RKO (cell line): Measurements from ENCODE around the gene UBL4A.

Experiments
- DNase-seq: peaks from one replicate; pipeline ENCODE4 v3.0.0-alpha.2; 2016; ENCODE audit warnings: low spot score

Gene UBL4A

DNA sequence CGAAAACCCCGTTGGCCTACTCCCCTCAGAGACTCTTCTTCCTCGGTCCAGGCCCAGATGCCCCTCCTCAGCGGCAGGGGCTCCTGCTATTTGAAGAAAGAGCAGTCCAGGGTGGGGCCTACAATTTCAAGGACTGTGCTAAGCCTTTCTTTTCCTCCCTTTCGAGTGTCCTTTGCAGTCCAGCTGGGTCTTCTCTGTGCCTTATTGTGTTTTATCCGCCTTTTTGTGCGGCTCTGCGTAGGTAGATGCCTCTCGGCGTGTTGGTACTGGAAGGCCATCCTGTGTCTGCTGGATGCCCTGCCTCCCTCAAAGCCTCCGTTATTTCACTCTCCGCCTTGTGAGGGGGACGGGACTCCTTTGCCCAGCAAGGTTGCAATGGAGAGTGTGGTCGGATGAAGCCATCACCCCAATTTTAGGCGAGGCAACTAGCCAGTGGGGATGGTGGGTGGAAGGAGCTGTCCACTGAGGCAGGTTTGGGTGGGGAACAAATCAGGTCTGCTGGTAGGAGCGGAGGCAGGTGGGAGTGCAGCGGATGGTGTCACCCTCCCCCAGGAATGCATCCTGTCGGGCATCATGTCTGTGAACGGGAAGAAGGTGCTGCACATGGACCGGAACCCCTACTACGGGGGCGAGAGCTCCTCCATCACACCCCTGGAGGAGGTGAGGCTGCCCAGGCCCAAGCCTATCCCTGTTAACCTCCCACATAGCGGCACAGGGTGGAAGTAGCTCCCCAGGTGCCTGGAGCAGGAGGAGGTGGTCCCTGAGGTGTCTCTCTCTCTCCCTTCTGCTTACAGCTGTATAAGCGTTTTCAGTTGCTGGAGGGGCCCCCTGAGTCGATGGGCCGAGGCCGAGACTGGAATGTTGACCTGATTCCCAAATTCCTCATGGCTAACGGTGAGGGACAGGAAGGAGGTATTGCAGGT, 48.2 kb downstream of the UBL4A start:
- no peak for DNase-seq

DNA sequence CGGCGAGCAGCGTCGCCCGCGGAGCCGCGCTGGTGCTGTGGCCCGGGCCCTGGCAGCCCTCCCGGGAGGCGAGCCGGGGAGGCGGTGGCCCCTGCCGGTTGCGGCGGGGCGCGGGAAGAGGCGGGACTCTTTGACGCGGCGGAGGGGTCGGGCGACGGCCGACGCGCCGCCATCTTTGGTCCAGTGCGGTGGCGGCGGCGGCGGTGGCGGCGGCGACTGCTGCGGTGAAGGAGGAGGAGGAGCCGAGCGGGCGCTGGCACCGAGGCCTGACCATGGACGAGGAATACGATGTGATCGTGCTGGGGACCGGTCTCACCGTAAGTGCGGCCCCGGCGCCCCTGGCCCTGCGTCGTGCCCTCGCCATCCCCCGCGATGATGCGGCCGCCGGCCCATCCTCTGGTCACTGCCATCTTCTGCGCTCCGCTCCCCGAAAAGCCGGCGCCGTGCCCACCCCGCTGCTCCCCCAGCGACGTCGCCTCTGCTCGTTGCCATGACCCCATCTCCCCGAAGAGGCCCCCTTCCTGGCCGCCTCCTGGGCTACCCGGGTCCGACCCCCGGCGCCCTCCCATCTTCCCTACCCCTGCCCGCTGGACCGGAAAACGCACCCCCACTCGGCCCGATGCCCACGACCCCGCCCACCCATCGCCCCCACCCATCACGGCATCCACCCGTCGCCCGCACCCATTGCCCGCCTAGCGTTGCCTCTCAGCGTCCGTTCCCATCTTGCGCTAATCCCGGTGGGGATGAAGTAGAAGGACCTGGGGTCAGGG, 49.2 kb downstream of the UBL4A start, which contains the start of gene GDI1:
Gene GDI1 (plus strand): TSS at position 172 of the 770 bp plus-strand sequence. CDS start 101 bp downstream, at position 273.
- no peak for DNase-seq

DNA sequence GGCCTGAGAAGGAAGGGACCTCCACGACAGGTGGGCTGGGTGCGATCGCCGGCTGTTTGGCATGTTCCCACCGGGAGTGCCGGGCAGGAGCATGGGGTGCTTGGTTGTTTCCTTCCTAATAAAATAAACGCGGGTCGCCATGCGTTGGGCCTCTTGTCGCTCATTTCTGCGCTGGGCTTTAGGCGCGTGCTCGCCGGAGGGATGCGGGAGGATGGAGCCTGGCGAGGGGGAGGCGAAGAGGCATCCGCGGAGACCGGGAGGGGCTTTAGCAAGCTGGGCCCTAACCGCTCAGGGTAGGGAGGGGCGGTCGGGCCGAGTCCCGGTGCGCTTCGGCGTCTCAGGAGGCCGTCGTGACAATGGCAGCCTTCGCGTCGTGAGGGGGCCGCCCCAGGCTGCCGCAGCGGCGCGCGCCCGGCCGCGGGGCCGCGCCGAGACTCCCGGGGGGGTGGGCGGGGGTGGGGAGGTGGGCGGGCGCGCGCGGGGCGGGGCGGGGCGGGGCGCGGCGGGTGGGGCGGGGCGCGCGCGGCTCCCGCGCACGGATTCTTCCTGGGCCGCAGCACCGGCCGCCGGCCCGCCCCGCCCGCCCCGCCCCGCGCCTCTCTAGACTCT, 49.9 kb downstream of the UBL4A start:
- DNase-seq: no peak

DNA sequence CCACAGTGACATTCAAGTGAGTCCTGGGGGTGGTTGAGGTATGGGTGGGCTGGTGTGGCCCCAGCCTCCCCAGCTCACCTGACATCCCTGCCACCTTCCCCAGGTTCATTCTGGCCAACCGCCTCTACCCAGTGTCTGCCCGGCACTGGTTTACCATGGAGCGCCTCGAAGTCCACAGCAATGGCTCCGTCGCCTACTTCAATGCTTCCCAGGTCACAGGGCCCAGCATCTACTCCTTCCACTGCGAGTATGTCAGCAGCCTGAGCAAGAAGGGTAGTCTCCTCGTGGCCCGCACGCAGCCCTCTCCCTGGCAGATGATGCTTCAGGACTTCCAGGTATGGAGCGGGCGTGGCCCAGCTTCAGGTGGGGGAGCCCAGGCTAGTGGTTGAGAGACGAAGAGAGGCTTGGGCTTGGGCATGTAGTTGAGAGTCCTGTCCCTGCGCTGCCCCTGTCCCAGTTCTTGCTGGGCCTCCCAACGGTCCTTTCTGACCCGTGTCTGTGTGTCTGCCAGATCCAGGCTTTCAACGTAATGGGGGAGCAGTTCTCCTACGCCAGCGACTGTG, 51.2 kb downstream of the UBL4A start:
- DNase-seq: no peak

DNA sequence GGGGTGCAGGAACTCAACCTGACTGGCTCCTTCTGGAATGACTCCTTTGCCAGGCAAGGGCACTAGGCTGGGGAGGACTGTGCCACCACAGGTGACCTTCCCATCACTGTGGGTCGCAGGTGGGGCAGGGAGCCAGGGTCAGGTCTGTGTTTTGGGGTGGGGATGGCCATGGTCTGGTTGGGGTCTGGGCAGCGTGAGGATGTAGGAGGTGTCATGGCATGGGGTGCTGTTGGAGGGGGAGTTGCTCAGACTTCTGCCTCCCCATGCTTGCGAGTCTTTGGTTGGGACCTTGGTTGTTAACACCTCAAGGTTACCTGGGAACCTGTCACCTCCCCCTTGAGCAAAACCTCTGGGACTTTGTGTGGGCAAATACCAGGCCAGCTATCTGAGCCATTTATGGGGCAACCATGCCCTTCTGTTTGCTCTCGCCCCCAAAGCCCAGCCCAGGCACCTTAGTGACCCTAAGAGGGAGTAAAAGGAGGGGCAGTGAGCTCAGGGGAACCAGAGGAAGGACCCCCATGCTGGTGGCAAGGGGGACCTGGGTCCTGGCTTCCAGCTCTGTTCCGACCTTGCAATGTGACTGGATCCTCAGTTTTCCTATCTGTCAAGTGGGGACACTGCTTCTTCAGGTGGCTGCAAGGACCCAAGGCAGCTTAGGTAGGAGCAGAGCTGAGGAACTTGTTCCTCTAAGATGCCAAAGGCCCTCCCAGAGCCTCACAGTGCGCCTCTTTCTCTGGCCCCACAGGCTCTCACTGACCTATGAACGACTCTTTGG, 51.8 kb downstream of the UBL4A start:
- DNase-seq: no peak
